Fibroblast of lung (primary cell): Measurements from ENCODE around the gene PMEPA1. TPM values are rescaled to one million over a fixed set of nuclear protein-coding genes. Genes with fewer than 3 reads are reported as not detected.

Source experiments
- DNase-seq, 2 donors: peaks; one replicate each; pipeline versions ENCODE4 v3.0.0 to v3.0.0-alpha.2; 2010; ENCODE audit warnings: low read depth in 2 of 2
- H2AFZ ChIP-seq: 2 replicates; pipeline ENCODE4 v1.5.1; 2012; ENCODE audit warnings: low read length, control low read depth, inconsistent platforms
- H3K27ac ChIP-seq: 2 replicates; pipeline ENCODE4 v1.5.1; 2011; ENCODE audit warnings: low read length, control low read depth; ENCODE audit not compliant: insufficient read depth
- H3K27me3 ChIP-seq: 2 replicates; pipeline ENCODE4 v1.5.1; 2011; ENCODE audit warnings: mild to moderate bottlenecking, low read length; ENCODE audit not compliant: control insufficient read depth, insufficient read depth
- H3K36me3 ChIP-seq: 2 replicates; pipeline ENCODE4 v1.5.1; 2011; ENCODE audit warnings: low read length; ENCODE audit not compliant: control insufficient read depth, insufficient read depth
- H3K4me1 ChIP-seq: 2 replicates; pipeline ENCODE4 v1.5.1; 2011; ENCODE audit warnings: low read length; ENCODE audit not compliant: control insufficient read depth, insufficient read depth; ENCODE audit errors: extremely low read depth
- H3K4me2 ChIP-seq: 2 replicates; pipeline ENCODE4 v1.5.1; 2011; ENCODE audit warnings: low read length, control low read depth; ENCODE audit not compliant: insufficient read depth; ENCODE audit errors: extremely low read depth
- H3K4me3 ChIP-seq, 4 experiments: fragments of 200-600 bp in 1 of 4; sonication (generic) in 1 of 4; replicated peaks in 1 of 4; 2 replicates each; pipeline ENCODE4 v1.5.1; 2011 to 2016; ENCODE audit warnings: low read length in 4 of 4, low read depth in 3 of 4, mild to moderate bottlenecking in 3 of 4, control low read depth in 2 of 4, inconsistent platforms in 1 of 4, mixed read lengths in 1 of 4; ENCODE audit not compliant: insufficient read depth in 1 of 4; ENCODE audit errors: control extremely low read depth in 1 of 4
- H3K79me2 ChIP-seq: 2 replicates; pipeline ENCODE4 v1.5.1; 2012; ENCODE audit warnings: mild to moderate bottlenecking, low read length, inconsistent platforms; ENCODE audit not compliant: control insufficient read depth, insufficient read depth
- H3K9ac ChIP-seq: 2 replicates; pipeline ENCODE4 v1.5.1; 2011; ENCODE audit warnings: mild to moderate bottlenecking, low read length, control low read depth; ENCODE audit not compliant: insufficient read depth
- H3K9me3 ChIP-seq: 2 replicates; pipeline ENCODE4 v1.5.1; 2012; ENCODE audit warnings: low read depth, low read length; ENCODE audit not compliant: control insufficient read depth, insufficient read depth
- H4K20me1 ChIP-seq: 2 replicates; pipeline ENCODE4 v1.5.1; 2011; ENCODE audit warnings: low read length; ENCODE audit not compliant: control insufficient read depth, insufficient read depth; ENCODE audit errors: extremely low read depth
- CTCF ChIP-seq, 2 donors: IDR thresholded peaks in 1 of 2; conservative IDR thresholded peaks in 1 of 2; 1 replicate in 1 of 2; 2 replicates in 1 of 2; pipeline ENCODE4 v1.5.1; 2011 to 2012; ENCODE audit warnings: low read length in 2 of 2, control low read depth in 1 of 2, inconsistent platforms in 1 of 2, low read depth in 1 of 2, mild to moderate bottlenecking in 1 of 2
- EZH2 ChIP-seq: IDR thresholded peaks from 2 replicates; pipeline ENCODE4 v1.5.1; 2012; ENCODE audit warnings: low read length, control low read depth, mild to moderate bottlenecking; ENCODE audit errors: missing control alignments
- polyA plus RNA-seq, 2 donors: library from polyadenylated mRNA; depleted of rRNA in 1 of 2; stranded (reverse) in 1 of 2; unstranded in 1 of 2; fragments of >200 nt; gene quantifications; 2 replicates each; pipeline ENCODE4 v1.2.1, GENCODE V29; 2011 to 2012; ENCODE audit warnings: missing spikeins in 1 of 2
- total RNA-seq: library from RNA; depleted of rRNA; stranded (reverse); fragments of >200 nt; gene quantifications from 2 replicates; pipeline ENCODE4 v1.2.1, GENCODE V29; 2014

The PMEPA1 gene
- total and polyA plus RNA-seq, 2 donors (not counting 1 experiment from before 2014, with no cell fraction given), result 0.19 to 0.33 TPM

GRCh38 chr20:57743450-57744095 is 33.8 kb upstream of the PMEPA1 start:
- Histone ChIP-seq H3K27ac (no peak overlapping the region), H3K27me3 (peaks cover 3% of the 10 kb centered on the region)
- TF ChIP-seq CTCF (conservative IDR thresholded peaks at IDR 0.05 in 1 of 2, IDR thresholded peaks at IDR 0.05 in 1 of 2; ENCODE audit: low read depth in 1 of 2, low read length in 2 of 2), result no peak
- no peak for TF ChIP-seq EZH2

GRCh38 chr20:57742507-57743181 is 32.8 kb upstream of the PMEPA1 start:
- no peak overlapping the region for H3K4me2 ChIP-seq
- no peaks in the 10 kb centered on the region for H3K9me3 ChIP-seq
- DNase-seq, result no peak
- TF ChIP-seq EZH2, result no peak
- no peak for TF ChIP-seq CTCF (conservative IDR thresholded peaks at IDR 0.05 in 1 of 2, IDR thresholded peaks at IDR 0.05 in 1 of 2; ENCODE audit: low read depth in 1 of 2, low read length in 2 of 2)
- H2AFZ ChIP-seq, result no peak overlapping the region
- H4K20me1 ChIP-seq, result no peaks in the 10 kb centered on the region
- H3K27me3 ChIP-seq, result no peaks in the 10 kb centered on the region
- no peaks in the 10 kb centered on the region for H3K36me3 ChIP-seq
- H3K4me3 ChIP-seq, result no peak overlapping the region
- H3K27ac ChIP-seq, result no peak overlapping the region
- H3K4me1 ChIP-seq, result no peaks in the 10 kb centered on the region
- H3K79me2 ChIP-seq, result no peaks in the 10 kb centered on the region
- no peak overlapping the region for H3K9ac ChIP-seq

More at GRCh38 chr20:57743450-57744095, 33.8 kb upstream of the PMEPA1 start:
- Histone ChIP-seq H3K4me2 (no peak overlapping the region), H3K79me2 (no peaks in the 10 kb centered on the region), H3K9ac (no peak overlapping the region), H4K20me1 (no peaks in the 10 kb centered on the region), H2AFZ (no peak overlapping the region), H3K4me3 (no peak overlapping the region), H3K4me1 (no peaks in the 10 kb centered on the region), H3K36me3 (no peaks in the 10 kb centered on the region), H3K9me3 (no peaks in the 10 kb centered on the region)
- DNase-seq, result no peak

DNA sequence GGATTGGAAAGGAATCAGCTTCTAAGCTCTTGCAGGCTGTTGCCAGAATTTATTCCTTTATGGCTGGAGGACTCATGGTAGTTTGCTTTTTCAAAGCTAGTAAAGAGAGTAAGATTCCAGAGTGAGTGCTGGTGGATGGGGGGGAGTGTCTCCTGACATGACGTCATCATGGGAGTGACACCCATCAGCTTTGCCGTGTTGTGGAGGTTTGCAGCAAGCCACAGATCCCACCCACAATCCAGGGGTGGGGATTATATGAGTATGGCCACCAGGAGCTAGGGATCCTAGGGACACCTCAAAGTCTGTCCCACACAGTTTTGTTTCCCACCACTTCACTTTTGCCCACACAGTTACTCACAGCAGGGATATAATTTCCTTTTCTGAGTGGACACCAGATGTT is 28.7 kb upstream of the PMEPA1 start:
- no peak overlapping the region for H3K27ac ChIP-seq
- H3K9me3 ChIP-seq, result no peaks in the 10 kb centered on the region
- H2AFZ ChIP-seq, result no peak overlapping the region
- H3K27me3 ChIP-seq, result no peaks in the 10 kb centered on the region
- H3K4me1 ChIP-seq, result no peaks in the 10 kb centered on the region
- DNase-seq, result no peak
- TF ChIP-seq CTCF (conservative IDR thresholded peaks at IDR 0.05 in 1 of 2, IDR thresholded peaks at IDR 0.05 in 1 of 2; ENCODE audit: low read depth in 1 of 2, low read length in 2 of 2) (no peak), EZH2 (no peak)
- no peak overlapping the region for H3K4me3 ChIP-seq
- H3K4me2 ChIP-seq, result no peak overlapping the region
- H3K36me3 ChIP-seq, result no peaks in the 10 kb centered on the region
- H4K20me1 ChIP-seq, result no peaks in the 10 kb centered on the region
- no peak overlapping the region for H3K9ac ChIP-seq
- H3K79me2 ChIP-seq, result no peaks in the 10 kb centered on the region
